Measurements from ENCODE around the gene TUBB2B.

DNA sequence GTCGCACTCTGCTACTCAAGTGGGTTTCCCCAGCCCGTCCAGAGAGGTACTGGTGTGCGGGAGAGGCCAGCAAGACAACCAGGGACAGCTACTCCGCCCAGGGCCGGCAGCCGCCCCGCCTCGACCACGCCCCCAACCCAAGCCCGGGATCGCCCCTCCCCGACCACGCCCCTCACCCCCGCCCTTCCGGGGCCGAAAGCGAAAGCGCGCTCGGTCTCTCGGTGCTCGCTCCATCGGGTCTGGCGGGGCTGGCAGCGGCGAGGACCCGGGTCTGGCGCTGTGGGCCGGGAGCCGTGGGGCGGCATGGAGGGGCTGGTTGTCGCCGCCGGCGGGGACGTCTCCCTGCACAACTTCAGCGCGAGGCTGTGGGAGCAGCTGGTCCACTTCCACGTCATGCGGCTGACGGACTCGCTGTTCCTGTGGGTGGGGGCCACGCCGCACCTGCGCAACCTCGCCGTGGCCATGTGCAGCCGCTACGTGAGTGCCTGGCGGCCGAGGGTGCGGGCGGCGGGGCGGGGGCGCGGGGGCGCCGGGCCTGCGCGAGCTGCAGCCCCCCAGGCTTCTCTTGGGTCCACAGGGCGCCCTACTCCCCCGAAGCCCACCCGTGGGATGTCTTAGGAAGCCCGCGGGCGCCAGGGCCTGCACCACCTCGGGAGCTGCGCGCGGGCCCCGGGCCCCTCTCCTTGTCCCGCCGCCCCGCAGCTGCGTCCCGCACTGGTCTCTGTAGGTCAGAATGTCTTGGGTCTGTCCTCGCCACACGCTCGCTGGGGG, 31.5 kb upstream of the TUBB2B start, which contains the start of gene PSMG4:
- TF ChIP-seq, protein P1, sequence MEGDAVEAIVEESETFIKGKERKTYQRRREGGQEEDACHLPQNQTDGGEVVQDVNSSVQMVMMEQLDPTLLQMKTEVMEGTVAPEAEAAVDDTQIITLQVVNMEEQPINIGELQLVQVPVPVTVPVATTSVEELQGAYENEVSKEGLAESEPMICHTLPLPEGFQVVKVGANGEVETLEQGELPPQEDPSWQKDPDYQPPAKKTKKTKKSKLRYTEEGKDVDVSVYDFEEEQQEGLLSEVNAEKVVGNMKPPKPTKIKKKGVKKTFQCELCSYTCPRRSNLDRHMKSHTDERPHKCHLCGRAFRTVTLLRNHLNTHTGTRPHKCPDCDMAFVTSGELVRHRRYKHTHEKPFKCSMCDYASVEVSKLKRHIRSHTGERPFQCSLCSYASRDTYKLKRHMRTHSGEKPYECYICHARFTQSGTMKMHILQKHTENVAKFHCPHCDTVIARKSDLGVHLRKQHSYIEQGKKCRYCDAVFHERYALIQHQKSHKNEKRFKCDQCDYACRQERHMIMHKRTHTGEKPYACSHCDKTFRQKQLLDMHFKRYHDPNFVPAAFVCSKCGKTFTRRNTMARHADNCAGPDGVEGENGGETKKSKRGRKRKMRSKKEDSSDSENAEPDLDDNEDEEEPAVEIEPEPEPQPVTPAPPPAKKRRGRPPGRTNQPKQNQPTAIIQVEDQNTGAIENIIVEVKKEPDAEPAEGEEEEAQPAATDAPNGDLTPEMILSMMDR (IDR thresholded peaks at IDR 0.05): no peak
- TF ChIP-seq POLR2A (IDR thresholded peaks at IDR 0.05): peak in 1 of 2 donors; percentile 25
- no peak for TF ChIP-seq EP300 (IDR thresholded peaks at IDR 0.05)

Measured in sigmoid colon (tissue), 4 donors.